DMS53 treated with DMSO at 0.1 percent for 48 hours (cell line): ENCODE measurements around the gene C21orf58.
"Not testable (repeated sequence)": the region's sequence is repeated elsewhere in the genome, so short reads cannot be mapped to it uniquely, and the experiment has no call there.

Experiments
- DNase-seq: peaks from one replicate; lab custom pipeline; 2025; ENCODE audit not compliant: unreplicated experiment; lab: John Stamatoyannopoulos, UW

Gene C21orf58

DNA sequence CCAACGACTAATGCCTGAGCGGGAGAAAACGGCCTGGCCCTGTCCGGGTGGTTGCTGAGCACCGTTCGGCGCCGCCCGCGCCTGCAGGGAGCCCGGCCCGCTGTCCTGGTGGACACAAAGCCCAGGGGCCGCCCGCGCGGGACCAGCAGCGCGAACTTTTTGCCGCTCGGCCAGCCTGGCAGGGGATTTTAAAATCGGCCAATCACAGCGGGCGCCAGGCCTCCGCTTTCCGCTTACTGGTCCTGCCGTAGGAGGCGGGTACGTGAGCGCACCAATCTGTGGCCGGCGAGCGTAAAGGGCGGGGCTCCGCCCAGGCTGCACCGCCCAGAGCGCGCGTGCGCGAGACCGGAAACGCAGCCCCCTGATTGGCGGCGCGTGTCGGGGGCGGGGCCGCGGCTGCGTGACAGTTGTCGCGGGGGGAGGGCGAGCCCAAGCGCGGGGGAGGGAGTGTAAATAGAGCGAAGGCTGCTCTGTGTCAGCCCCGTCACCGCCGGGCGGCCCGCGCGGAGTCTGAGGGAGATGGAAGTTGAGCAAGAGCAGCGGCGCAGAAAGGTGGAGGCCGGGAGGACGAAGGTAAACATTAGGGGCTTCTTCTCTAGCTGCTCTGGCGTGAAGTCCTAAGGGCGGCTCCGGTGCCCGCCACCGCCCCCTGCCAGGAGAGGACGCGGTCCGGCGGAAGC, at the start of gene C21orf58, which contains the start of gene PCNT:
TSS of gene C21orf58 (minus strand) at position 161 of the 680 bp plus-strand sequence. CDS start 1,132 bp downstream, outside the sequence.
TSS of gene PCNT (plus strand) at position 447 of the 680 bp plus-strand sequence. CDS start at position 520, 73 bp downstream.
- peak; percentile 88 for DNase-seq

DNA sequence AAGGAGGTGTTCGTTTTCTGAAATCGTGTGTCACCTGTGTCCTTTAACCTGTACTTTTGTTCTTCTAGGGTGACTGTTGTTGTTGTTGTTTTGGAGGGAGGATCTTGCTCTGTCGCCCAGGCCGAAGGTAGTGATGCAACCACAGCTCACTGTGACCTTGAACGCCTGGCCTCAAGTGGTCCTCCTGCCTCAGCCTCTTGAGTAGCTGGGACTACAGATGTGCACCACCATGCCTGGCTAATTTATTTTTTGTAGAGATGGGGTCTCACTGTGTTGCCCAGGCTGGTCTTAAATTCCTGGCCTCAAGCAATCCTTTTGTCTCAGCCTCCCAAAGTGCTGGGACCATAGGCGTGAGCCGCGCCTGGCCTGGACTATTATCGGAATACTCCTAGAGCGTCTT, 49.3 kb upstream of the C21orf58 start:
- DNase-seq = not testable (repeated sequence)

DNA sequence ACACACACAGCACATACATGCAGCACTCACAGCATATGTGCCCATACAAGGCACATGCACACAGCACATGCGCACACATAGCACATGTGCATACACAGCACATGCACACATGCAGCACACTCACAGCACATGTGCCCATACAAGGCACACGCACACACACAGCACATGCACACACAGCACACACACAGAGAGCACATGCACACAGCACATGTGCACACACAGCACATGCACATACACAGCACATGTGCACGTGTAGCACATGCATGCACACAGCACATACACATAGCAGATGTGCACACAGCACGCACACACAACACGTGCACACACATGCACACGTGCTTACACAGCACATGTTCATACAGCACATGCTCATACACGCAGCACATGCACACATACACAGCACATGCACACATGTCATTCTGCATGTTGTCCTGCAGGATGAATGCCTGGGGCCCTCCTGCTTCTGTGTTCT, 48.4 kb upstream of the C21orf58 start:
- no peak for DNase-seq

DNA sequence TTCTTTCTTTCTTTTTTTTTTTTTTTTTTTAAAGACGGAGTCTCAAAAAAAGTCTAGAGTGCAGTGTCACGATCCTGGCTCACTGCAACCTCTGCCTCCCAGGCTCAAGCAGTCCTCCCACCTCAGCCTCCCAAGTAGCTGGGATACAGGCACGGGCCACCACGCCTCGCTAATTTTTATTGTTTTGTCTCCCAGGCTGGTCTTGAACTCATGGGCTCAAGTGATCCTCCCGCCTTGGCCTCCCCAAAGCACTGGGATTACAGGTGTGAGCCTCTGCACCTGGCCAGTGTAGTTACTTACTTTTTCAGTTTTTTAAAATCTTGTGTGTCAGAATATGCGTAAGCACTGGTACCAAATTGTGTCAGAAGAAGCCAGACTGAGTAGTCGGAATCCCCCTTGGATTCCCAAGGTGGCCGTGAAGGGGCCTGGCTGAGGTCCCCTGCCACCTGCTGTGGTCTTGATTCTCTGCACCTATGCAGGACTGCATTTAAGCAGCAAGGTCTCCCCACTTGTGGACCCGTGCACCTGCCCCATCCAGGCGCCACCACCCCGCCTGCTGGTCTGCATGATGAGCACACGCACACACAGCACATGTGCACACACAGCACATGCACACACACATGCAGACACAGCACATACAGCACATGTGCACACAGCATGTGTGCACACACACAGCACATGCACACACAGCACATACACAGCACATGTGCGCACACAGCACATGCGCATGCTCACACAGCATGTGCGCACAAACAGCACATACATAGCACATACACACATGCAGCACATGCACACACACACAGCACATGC, 47.7 kb upstream of the C21orf58 start:
- DNase-seq = no peak

DNA sequence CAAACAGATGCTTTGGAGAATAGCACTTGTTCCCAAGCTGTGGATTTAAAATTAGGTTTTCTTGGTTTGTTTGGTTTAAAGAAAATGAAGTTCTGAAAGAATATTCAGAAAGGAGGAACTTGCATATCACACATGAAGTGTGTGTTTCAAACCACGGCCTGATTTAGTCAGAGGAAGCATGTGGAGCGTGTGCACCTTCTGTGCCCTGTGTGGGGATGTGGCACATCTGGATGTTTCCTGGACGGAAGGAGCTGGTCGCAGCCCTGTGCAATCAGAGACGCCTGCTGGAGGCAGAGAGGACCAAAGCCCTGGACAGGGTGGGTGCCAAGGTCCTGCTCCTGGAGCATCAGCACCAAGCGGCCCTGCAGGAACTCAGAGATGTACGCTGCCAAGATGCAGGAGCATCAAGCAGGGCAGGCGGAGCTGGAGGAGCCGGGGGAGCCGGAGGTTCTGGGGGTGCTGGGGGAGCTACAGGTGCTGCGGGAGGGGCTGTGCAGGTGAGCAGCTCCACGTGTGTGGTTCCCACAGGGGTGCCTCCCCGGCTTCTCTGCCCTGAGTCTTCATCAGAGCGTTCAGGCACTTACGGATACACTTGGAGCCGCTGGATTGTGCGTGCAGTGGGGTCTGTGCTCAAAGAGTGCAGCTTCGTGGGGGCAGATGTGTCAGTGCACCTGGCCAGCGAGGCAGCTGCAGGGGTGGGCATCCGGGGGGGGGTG, 46.0 kb upstream of the C21orf58 start:
- DNase-seq = no peak

DNA sequence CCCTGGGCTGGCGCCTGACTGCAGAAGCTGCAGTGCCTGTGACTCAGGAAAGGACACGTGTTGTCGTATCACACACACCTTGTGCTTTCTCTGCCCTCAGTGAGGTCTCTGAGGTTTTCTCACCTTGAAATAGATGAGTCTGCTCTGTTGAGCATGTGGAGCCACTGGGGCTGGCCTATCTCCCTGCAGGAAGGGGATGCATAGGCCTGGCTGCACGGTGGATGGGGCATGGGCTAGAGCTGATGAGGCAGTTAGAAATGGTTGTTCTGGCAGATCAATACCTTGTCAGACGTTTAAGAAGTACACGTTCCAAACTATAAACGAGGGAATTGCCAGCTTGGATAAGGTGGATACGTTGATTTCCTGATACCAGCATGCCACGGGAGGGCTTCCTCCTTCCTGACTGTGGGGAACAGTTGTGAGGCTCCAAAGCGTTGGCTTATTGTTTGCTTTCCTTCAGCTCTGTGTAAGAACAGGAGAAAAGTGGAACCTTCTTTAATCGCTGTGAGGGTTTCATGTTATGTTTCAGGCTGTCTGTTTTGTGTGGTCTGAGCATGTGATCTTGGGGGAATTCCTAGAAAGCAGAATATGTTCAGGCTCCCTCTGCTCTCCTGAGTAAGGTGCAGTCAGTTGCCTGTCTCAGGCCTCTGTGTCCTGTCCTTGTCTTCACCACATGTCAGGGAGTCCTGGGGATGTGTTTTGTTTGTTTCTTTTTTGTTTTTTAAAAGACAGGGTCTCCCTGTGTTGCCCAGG, 45.0 kb upstream of the C21orf58 start:
- no peak for DNase-seq

DNA sequence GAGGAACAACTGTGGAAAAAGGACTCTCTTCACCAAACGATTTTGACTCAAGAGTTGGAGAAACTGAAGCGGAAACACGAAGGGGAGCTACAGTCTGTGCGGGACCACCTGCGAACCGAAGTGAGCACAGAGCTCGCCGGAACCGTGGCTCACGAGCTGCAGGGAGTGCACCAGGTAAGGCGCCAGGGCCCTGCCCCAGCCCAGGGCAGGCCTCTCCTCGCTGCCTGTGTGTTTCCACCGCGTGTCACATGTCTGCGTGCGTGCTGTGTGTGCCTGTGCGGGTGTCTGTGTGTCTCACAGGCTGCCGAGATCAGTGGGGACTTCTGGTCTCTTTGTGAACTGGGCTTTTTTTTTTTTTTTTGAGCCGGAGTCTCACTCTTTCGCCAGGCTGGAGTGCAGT, 43.3 kb upstream of the C21orf58 start:
- no peak for DNase-seq

DNA sequence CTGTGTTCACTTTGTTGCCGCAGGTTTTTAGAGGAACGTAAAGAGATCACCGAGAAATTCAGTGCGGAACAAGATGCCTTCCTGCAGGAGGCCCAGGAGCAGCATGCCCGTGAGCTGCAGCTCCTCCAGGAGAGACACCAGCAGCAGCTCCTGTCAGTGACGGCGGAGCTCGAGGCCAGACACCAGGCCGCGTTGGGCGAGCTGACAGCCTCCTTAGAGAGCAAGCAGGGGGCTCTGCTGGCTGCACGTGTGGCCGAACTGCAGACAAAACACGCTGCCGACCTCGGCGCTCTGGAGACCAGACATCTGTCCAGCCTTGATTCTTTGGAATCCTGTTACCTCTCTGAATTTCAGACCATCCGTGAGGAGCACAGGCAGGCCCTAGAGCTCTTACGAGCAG, 42.9 kb upstream of the C21orf58 start:
- no peak for DNase-seq

DNA sequence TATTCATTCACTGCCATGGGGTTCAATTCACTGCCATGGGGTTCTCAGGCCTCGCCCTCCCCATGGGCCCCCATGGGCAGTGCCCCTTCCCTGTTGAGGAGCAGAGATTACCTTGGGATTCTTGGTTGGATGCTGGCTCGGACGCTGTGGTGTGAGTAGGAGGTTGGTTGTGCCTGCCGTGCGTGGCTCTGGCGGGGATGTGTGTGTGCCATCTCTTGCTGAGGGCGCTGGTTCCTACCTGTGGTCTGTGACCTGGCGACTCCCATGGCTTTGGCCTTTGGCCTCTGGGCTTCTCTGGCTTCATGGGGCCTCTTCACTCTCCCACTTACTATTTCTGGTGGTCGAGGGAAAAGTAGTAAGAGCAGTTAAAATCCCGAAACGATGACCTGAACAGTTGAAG, 42.4 kb upstream of the C21orf58 start:
- DNase-seq = no peak

DNA sequence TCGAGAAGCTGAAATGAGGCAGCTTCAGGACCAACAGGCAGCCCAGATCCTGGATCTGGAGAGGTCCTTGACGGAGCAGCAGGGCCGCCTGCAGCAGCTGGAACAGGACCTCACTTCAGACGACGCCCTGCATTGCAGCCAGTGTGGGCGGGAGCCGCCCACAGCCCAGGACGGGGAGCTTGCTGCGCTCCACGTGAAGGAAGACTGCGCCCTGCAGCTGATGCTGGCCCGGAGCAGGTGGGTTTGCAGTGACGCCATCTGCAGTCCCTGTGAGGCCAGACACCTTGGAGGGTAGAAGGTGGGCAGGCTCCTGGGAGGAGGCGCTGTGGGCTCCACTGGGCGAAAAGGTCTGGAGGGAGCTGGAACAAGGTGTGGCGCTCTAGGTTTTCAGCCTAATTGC, 40.0 kb upstream of the C21orf58 start:
- DNase-seq = no peak

DNA sequence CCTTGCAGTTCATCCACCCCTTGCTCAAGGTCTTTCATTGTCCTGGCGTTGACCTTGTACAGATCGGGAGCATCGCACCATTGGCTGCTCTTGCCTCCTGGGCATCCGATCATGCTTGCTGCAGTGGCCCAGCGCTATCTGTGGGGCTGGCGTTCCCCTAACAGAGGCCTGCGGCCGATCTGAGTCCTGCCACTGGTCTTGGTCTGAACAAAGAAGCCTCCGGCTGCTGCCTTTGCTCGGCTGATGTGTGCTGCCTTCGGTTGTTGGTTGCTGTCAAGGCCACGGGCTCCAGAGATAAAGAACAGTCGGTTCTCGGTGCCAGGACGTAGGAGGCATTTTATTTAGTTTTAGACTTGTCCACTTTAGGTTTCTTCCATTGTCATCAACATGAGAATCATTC, 39.3 kb upstream of the C21orf58 start:
- DNase-seq = no peak

DNA sequence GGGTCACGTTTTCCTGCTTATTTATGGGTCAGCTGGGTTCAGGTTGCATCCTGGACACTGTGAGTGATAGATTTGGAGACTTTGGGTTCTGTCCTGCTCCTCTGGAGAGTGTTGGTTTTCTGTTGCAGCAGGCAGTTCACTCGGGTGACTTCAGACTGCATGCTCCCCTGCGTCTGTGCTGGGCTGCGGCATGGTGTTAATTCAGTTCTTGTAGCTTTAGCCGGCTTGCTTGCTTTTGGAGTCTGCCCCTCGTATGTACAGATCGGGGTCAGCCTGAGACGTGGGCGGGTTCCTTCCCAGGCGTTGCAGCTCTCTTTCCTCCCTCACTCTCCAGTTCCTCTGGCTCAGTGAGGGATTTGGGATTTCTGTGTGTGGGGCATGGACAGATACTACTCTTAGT, 38.3 kb upstream of the C21orf58 start:
- DNase-seq = no peak

DNA sequence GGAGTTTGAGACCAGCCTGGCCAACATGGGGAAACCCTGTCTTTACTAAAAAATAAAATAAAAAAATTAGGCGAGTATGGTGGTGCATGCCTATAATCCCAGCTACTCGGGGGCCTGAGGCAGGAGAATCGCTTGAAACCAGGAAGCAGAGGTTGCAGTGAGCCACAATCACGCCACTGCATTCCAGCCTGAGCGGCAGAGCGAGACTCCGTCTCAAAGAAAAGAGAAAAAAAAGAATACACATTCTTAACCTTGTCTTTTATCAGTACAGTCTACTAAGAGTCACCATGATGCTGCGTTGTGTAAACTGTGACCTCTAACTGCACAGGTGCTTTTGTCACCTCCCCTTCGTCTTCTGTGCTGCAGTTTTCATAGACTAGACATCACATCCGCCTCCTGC, 37.5 kb upstream of the C21orf58 start:
- no peak for DNase-seq

DNA sequence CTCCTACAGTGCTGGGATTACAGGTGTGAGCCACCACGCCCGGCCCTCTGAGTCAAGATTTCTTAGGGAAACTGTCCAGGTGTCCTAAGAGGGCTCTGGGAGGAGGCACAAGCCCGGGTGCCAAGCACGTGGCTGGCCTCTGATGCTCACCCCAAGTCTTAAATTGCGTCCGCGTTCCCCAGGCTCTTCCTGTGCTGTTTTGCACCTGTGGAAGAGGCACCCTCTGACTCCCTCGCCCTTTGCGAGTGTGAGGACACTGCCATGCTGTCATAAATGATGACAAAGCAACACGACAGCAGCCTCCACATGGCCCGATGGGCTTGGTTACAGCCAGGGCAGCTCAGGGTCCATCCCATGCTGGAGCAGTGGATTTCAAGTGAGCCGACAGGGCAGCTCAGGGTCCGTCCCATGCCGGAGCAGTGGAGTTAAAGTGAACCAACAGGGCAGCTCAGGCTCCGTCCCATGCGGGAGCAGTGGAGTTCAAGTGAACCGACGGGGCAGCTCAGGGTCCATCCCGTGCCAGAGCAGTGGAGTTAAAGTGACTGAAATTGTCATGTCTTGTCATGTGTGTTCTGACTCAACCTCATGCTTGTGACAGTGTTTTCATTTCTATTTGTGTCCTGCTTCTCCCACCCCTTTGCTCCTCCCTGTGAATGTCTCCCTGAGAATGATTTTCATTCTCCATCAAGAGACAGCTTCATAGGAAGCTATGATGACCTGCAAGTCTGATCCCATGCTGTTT, 34.2 kb upstream of the C21orf58 start:
- DNase-seq = no peak

DNA sequence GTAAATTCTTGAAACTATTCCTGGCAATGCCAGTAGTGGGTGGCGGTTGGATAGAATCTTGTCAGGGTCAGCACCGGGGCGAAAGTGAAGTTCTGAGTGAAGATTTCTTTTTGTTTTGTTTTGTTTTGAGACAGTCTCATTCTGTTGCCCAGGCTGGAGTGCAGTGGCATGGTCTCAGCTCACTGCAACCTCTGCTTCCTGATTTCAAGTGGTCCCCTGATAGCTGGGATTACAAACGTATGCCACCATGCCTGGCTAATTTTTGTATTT, 33.6 kb upstream of the C21orf58 start:
- DNase-seq = no peak

DNA sequence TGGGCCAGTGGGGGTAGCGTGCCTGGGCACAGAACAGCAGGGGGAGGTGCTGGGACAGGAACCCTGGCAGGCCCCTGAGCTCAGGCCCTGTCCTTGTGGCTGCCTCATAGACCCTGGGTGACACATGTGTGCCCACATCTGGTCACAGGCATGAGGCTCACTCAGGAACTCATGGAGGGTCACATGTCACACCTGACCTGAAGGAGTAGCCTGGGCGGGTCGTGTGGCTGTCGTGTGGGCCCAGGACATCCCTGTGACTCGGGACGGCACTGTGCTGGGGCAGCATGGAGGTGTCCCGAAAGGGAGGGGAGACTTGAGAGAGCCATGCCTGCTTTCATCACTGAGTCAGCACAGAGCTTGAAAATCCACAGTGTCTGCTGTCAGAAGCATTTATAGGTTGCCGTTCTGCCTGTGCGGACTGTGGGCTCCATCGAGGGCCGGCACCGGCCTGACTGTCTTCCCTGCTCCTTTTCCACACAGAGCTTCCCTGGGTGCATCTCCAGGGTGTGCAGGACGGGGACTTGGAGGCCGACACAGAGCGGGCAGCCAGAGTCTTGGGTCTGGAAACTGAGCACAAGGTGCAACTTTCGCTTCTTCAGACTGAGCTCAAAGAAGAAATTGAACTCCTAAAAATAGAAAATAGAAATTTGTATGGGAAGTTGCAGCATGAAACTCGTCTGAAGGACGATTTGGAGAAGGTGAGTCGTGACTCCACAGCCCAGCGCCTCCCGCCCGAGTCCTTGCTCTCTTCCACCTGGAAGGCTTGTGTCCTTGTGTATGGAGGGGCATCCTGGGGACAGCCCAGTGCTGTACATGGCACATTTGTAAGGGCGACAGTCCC, 33.0 kb upstream of the C21orf58 start:
- DNase-seq = no peak

DNA sequence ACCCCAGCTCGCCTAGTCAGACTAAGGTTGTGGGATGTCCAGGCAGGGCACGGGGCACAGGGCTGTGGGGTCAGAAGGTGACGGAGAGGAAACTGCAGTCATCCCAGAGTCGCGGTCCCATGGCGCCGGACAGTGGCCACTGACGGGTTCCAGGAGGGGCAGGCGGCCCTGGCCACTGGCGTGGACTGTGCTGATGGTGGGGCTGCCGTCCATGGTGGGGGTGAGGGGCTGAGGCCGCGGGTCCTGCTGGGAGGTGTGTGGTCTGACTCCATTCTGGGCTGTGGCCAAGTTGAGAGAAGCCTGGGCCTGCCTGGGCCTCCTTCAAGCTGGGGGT, 32.3 kb upstream of the C21orf58 start:
- DNase-seq = no peak

DNA sequence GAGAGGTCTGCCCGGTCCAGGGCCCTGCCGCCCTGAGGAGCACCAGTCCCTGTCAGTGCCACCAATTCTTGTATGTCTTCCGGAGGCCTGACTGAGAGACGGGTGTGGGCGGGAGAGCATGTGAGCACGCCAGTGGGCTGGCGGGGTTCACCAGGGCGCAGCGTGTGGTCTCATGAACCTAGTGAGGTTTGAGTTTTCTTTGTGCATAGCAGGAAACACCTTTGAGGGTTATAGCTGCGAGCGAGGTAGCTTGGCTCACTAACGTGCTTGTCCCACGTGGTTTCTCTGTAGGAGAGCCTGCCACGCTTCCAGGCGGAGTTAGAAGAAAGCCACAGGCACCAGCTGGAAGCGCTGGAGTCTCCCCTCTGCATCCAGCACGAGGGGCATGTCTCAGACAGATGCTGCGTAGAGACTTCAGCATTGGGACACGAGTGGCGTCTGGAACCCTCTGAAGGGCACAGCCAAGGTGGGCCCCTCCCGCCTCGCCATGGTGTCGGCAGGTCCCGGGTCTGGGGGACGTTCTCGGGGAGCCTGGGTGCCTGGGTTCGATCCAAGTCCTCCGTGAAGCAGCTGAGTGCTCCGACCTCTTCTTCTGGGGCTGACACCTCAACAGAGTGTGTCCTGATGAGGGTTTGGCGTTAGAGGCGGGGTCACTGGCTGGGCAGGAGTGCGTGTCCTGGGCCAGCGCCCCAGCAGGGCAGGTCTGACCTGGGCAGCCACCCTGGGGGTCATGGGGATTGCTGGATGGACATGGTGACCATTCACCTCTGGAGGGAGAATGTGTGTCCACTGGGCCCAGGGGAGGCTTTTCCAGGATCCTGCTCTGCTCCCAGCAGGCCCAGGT, 31.7 kb upstream of the C21orf58 start:
- DNase-seq = no peak

DNA sequence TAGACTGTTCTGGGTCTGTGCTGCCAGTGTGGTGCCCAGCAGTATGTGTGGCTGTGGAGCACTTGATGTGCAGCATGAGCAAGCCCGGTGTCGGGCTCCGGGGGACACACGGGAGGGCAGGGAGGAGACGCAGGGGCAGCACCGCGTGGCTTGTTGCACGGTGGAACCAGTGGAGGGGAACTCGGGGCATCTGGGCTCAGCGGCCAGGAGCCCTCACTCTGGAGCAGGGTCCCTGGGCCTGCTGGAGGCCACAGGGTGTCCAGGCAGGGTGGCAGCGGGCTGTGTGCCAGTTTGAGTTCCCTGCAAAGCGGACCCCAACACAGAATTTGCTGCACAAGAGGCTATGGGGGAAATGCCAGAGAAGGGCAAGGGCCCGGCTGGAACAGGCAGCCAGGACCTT, 30.8 kb upstream of the C21orf58 start:
- DNase-seq = no peak
